Skeletal muscle tissue (tissue), 4 donors: ENCODE measurements around the gene UNC5A. TPM values are rescaled to one million over a fixed set of nuclear protein-coding genes. Genes with fewer than 3 reads are reported as not detected.

Experiments used
- H3K27ac ChIP-seq: one replicate; pipeline ENCODE4 v1.7.0; 2013; ENCODE audit warnings: mild to moderate bottlenecking, low read depth, low read length, inconsistent platforms
- H3K27me3 ChIP-seq, 3 donors: one replicate each; pipeline ENCODE4 v1.7.0; 2013; ENCODE audit warnings: low read length in 3 of 3; ENCODE audit not compliant: control insufficient read depth in 3 of 3, insufficient read depth in 3 of 3
- H3K36me3 ChIP-seq, 3 donors: one replicate each; pipeline ENCODE4 v1.7.0; 2013; ENCODE audit warnings: low read length in 3 of 3; ENCODE audit not compliant: control insufficient read depth in 3 of 3, insufficient read depth in 3 of 3
- H3K4me1 ChIP-seq, 3 donors: one replicate each; pipeline ENCODE4 v1.7.0; 2013; ENCODE audit warnings: low read length in 3 of 3, mild to moderate bottlenecking in 3 of 3; ENCODE audit not compliant: control insufficient read depth in 3 of 3, insufficient read depth in 3 of 3
- H3K4me3 ChIP-seq, 3 donors: one replicate each; pipeline ENCODE4 v1.7.0; 2013; ENCODE audit warnings: low read length in 3 of 3
- H3K9ac ChIP-seq, 3 donors: one replicate each; pipeline ENCODE4 v1.7.0; 2013; ENCODE audit warnings: low read length in 3 of 3, mild to moderate bottlenecking in 3 of 3, moderate library complexity in 2 of 3, low read depth in 1 of 3
- H3K9me3 ChIP-seq, 3 donors: one replicate each; pipeline ENCODE4 v1.7.0; 2013; ENCODE audit warnings: low read length in 3 of 3; ENCODE audit not compliant: control insufficient read depth in 3 of 3
- total RNA-seq: library from RNA; depleted of rRNA; stranded (reverse); fragments of >200 nt; gene quantifications from one replicate; pipeline ENCODE4 v1.2.3, GENCODE V29; 2014
- donor health status: Osteomylitis.

Gene UNC5A
- total RNA-seq, 1 donor from 2014 or later: not detected

DNA sequence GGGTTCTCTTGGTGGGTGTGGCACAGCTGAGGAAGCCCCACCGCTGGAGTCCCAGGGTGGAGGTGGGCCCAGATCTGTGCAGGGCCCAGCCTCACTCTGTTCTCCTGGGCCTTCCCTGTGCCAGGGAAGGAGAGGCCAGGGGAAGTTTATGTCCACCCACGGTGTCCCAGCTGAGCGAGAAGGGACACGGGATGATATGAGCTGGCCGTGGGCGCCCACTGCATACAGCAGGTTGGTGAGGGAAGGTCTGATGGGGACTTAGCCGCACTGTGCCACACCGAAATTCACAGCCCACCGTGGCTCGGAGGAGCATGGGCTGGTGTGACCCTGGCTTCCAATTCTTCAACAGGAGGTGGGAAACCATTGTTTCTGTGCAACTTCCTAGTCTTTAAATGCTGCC is 33.9 kb downstream of the UNC5A start:
- H3K4me3 ChIP-seq: no peak overlapping the region
- H3K9ac ChIP-seq: no peak overlapping the region
- H3K27ac ChIP-seq: no peak overlapping the region
- H3K36me3 ChIP-seq: no peaks in the 10 kb centered on the region
- peaks cover 41 to 65% (median 61%) of the 10 kb centered on the region in 3 donors for H3K27me3 ChIP-seq
- no peaks in the 10 kb centered on the region for H3K9me3 ChIP-seq
- no peaks in the 10 kb centered on the region for H3K4me1 ChIP-seq

DNA sequence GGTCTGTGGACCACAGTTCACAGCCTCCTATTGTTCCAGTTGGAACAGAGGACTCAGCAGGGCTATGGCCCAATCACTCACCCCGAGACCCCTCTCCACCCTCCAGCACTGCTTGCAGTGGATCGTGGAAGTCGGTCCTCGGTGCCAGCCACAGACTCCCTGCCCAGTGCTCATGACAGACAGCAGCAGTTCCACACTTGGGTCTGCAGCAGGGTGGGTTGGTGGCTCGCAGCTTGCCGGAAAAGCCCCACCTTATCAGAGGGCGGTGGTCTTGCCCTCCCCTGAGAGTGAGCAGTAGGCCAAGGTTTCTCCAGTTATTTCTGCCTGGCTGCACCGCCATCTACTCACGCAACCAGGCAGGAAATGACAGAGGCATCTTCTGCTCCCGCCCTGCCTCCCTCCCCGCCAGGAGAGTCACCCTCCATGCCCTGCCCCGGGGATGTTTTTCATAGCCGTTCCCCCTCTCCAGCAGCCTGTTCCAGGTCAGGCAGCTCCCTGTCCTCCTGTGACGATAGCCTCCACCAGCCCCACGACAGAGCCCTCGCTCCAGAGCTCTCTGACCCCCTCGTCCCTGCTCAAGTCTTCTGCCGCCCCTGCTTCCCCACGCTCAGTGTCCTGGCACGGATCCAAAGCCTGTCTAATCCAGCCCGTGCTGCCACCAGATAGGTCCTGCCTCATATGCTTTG is 34.5 kb downstream of the UNC5A start:
- no peak overlapping the region for H3K27ac ChIP-seq
- no peak overlapping the region for H3K9ac ChIP-seq
- no peaks in the 10 kb centered on the region for H3K4me1 ChIP-seq
- H3K4me3 ChIP-seq: no peak overlapping the region
- no peaks in the 10 kb centered on the region for H3K9me3 ChIP-seq
- H3K27me3 ChIP-seq: peaks cover 44 to 71% (median 67%) of the 10 kb centered on the region in 3 donors
- no peaks in the 10 kb centered on the region for H3K36me3 ChIP-seq

GRCh38 chr5:176845392-176845713 is 35.0 kb downstream of the UNC5A start:
- H3K9me3 ChIP-seq: no peaks in the 10 kb centered on the region
- H3K4me3 ChIP-seq: no peak overlapping the region
- peaks cover 47 to 75% (median 67%) of the 10 kb centered on the region in 3 donors for H3K27me3 ChIP-seq
- H3K4me1 ChIP-seq: no peaks in the 10 kb centered on the region
- no peak overlapping the region for H3K9ac ChIP-seq
- no peaks in the 10 kb centered on the region for H3K36me3 ChIP-seq
- H3K27ac ChIP-seq: no peak overlapping the region

DNA sequence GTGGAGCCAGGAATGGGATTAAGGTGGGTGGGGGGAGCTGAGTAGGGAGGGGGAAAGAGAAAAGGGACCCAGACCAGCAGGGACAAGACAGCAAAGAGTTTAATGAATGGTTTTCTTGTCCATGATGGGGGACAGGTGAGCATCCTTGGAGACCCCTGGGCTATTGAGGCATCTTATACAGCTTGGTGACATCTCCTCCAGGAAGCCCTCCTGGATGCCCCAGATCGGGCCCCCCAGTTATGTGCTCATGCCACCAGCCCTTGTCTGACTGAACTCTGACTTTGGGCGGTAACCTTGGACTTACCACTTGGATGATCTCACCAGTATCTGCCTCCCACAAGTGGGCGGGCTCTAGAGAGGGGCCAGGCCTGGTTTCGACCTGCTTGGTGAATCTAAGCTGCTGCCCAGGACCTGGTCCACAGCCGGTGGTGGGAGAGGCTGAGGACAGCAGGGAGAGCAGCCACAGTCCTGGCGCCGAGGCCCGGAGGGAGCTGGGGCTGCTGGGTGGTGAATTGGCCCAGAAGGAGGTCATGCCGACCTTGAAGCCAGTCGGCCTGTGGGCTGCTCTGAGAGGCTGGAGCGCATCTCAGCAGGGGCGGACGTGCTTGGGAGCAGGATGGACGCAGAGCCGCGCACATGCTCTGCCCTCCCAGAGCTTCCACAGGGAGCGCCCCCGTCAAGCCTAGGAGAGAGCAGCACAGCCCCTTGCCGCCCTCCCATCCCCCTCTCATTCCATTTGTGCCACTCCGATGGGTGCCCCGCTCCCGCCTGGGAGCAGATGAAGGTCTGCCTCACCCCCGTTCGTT is 36.2 kb downstream of the UNC5A start:
- no peaks in the 10 kb centered on the region for H3K4me1 ChIP-seq
- no peak overlapping the region for H3K4me3 ChIP-seq
- peaks cover 41 to 72% (median 67%) of the 10 kb centered on the region in 3 donors for H3K27me3 ChIP-seq
- no peaks in the 10 kb centered on the region for H3K36me3 ChIP-seq
- H3K9ac ChIP-seq: no peak overlapping the region
- no peak overlapping the region for H3K27ac ChIP-seq
- no peaks in the 10 kb centered on the region for H3K9me3 ChIP-seq

GRCh38 chr5:176847148-176847547 is 36.8 kb downstream of the UNC5A start:
- no peaks in the 10 kb centered on the region for H3K36me3 ChIP-seq
- H3K9ac ChIP-seq: no peak overlapping the region
- H3K4me1 ChIP-seq: no peaks in the 10 kb centered on the region
- H3K4me3 ChIP-seq: no peak overlapping the region
- no peaks in the 10 kb centered on the region for H3K9me3 ChIP-seq
- H3K27ac ChIP-seq: no peak overlapping the region
- H3K27me3 ChIP-seq: peaks cover 45 to 78% (median 71%) of the 10 kb centered on the region in 3 donors

- no peaks in the 10 kb centered on the region for H3K36me3 ChIP-seq
Observed at GRCh38 chr5:176847726-176848290, 37.4 kb downstream of the UNC5A start.

GRCh38 chr5:176848651-176849050 is 38.3 kb downstream of the UNC5A start:
- no peak overlapping the region for H3K27ac ChIP-seq
- peaks cover 56 to 81% (median 78%) of the 10 kb centered on the region in 3 donors for H3K27me3 ChIP-seq
- H3K9me3 ChIP-seq: no peaks in the 10 kb centered on the region
- H3K4me1 ChIP-seq: no peaks in the 10 kb centered on the region
- H3K36me3 ChIP-seq: no peaks in the 10 kb centered on the region
- no peak overlapping the region for H3K9ac ChIP-seq
- H3K4me3 ChIP-seq: no peak overlapping the region

More at GRCh38 chr5:176847726-176848290, 37.4 kb downstream of the UNC5A start:
- Histone ChIP-seq H3K9ac (no peak overlapping the region), H3K4me1 (no peaks in the 10 kb centered on the region), H3K9me3 (no peaks in the 10 kb centered on the region), H3K27me3 (peaks cover 51 to 81% (median 75%) of the 10 kb centered on the region in 3 donors), H3K4me3 (no peak overlapping the region), H3K27ac (no peak overlapping the region)

DNA sequence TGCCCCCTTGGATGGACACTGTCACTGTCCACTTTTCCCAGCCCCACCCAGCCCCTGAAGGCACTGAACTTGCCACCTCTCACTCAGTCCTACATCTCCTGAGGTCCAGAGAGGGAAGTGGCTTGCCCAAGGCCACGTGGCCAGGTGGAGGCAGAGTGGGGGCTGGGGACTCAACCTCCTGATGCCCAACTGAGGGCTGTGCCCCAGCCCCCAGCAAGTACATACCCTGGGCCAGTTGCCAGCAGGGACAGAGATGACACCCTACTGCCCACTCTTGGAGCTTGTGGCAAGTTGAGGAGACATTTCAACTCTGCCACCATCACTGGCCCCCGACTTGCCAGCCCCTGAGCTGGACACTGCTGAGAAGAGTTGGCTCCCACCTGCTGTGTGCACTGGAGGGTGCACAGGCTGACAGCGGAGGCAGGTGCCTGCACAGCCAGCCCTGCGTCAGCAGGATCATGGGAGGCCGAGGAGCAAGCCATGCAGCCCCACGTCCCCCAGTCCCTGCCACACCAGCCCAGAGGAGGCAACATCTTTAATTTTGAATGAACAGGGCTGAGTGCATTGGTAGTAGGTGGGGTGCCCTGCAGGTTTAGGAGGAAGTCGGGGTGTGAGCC is 39.4 kb downstream of the UNC5A start:
- H3K4me3 ChIP-seq: no peak overlapping the region
- no peaks in the 10 kb centered on the region for H3K9me3 ChIP-seq
- no peak overlapping the region for H3K27ac ChIP-seq
- H3K9ac ChIP-seq: no peak overlapping the region
- H3K27me3 ChIP-seq: peaks cover 55 to 78% (median 76%) of the 10 kb centered on the region in 3 donors
- H3K36me3 ChIP-seq: no peaks in the 10 kb centered on the region
- no peaks in the 10 kb centered on the region for H3K4me1 ChIP-seq

GRCh38 chr5:176850371-176851245 is 40.2 kb downstream of the UNC5A start:
- Histone ChIP-seq H3K4me3 (no peak overlapping the region), H3K36me3 (no peaks in the 10 kb centered on the region), H3K27me3 (peaks cover 46 to 76% (median 74%) of the 10 kb centered on the region in 3 donors), H3K27ac (no peak overlapping the region), H3K4me1 (no peaks in the 10 kb centered on the region), H3K9ac (no peak overlapping the region), H3K9me3 (no peaks in the 10 kb centered on the region)
